Skin epidermis (tissue), 12 donors: Measurements from ENCODE around the gene NDUFC2.
"Not testable (repeated sequence)": the region's sequence is repeated elsewhere in the genome, so short reads cannot be mapped to it uniquely, and the experiment has no call there.

Experiments
- H3K27ac ChIP-seq, 21 experiments: fragments of 200-600 bp; sonication (generic) in 11 of 21; one replicate each; pipeline ENCODE4 v1.5.0; 2020; ENCODE audit warnings: mild to moderate bottlenecking in 3 of 21, inconsistent platforms in 2 of 21, moderate library complexity in 2 of 21
- H3K4me3 ChIP-seq, 7 experiments: fragments of 200-600 bp; sonication (generic) in 2 of 7; one replicate each; pipeline ENCODE4 v1.5.0; 2020; ENCODE audit warnings: inconsistent platforms in 2 of 7, mild to moderate bottlenecking in 2 of 7, moderate library complexity in 1 of 7

NDUFC2 gene

DNA sequence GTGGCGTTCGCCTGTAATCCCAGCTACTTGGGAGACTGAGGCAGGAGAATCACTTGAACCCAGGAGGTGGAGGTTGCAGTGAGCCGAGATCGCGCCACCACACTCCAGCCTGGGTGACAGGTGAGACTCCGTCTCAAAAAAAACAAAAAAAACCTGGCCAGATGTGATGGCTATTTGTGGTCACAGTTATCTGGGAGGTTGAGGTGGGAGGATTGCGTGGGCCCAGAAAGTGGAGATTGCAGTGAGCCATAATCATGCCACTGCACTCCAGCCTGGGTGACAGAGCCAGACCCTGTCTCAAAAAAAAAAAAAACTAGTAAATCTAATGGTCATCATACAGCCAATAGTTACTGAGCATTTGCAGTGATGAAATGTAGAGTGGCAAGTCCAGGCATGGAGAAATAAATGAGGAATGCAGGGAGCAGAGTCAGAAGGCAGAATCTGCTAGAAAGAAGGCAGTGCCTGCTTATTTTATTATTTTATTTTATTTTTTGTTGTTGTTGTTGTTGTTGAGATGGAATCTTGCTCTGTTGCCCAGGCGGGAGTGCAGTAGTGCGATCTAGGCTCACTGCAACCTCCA lies 19.8 kb downstream of the NDUFC2 start:
- not testable (repeated sequence) for H3K27ac ChIP-seq, H3K4me3 ChIP-seq

DNA sequence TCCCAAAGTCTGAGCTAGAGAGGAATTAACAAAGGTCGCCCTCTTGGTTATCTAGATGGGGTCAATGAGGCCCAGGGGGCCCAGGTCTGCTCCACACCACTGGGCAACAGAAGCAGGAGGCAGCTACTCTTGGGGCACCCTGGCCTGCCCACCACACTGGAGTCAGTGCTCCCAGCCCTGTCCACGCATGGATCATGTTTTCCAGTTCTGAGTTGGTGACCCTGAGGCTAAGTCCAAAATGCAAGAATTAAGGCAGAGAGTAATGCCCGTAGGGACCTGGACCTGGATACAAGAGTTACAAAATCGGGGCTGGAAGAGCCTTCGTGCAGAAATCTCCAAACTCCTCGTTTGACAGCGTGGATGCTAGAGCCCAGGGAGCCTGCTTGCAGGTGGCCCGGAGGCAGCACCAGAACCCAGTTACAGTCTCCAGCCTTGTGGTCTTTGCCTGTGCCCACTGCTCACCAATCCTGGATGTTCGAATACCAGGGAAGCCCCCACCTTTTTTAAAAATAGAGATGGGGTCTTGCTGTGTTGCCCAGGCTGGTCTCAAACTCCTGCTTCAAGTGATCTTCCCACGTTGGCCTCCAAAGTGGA lies 22.1 kb downstream of the NDUFC2 start:
- Histone ChIP-seq H3K4me3 (no peak overlapping the region), H3K27ac (no peak overlapping the region)

DNA sequence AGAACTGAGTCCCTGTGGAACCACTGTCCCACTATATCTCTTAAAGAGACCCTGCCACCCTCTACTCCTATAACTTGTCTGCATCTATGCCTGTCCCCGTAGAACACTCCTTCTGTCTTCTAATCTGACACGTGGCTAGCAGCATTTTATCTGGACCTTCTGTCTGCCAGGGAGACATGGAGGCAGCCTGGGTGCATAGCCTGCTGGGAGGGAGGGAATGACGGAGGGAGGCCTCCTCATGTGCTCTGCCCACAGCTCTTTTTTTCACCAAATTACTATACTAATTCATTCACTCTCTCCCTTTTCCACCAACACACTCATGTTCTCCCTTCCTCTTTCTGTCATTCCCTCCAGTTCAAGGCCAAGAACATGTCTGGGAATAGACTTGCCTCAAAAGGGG lies 23.6 kb downstream of the NDUFC2 start:
- H3K27ac ChIP-seq: no peak overlapping the region
- no peak overlapping the region for H3K4me3 ChIP-seq

DNA sequence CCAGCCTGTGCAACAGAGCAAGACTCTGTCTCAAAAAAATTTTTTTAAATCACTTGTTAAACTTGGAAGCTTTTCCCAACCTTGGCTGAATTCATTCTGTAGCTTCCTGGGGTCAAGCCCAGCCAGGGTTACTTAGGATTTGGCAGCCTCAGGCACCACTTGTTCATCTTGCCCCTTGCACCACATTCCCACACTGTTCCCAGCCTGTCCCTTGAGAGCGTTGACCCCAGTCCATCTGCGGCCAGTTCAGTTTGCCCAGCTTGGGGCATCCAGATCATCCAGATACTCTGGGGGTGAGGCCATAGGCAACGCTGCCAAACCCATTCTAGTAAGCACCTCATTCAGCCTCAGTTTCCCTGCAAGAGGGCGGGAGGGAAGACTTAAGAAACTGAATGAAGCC lies 24.7 kb downstream of the NDUFC2 start:
- Histone ChIP-seq H3K4me3 (no peak overlapping the region), H3K27ac (no peak overlapping the region)

DNA sequence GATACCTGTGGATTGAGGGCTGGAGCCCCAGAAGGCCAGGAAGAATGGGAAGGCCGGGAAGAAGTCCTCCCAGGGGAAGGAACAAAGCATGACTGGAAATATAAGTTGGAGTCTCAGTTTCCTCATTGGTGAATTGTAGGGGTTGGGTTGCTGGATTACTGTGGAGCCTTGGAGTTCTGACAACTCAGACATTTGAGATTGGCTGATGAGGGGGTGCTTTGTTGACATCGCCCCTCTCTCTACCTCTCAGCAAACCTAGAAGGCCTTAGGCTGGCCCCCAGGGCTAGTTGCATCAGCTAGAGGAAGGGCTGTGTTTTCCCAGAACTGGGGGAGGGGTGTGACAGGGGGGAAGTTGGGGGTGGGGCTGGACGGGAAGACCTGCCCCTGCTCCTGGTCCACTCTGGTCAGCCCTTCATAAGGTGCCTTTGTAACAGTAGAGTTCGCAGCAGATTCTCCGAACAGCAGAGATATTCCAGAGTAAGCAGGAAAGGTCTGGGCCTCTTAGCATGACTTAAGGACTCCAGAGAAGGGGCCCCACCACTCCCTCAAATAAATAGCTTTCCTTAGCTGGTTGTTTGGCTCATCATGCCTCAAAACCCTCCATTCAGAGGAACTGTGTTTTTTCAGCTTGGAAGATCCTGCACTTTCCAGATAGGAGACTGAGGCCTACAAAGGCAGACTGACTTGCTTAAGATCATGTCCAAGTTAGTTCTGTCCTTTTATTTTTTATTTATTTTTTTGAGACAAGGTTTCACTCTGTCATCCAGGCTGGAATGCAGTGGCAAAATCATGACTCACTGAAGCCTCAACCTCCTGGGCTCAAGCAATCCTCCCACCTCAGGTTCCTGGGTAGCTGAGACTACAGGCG lies 28.5 kb downstream of the NDUFC2 start:
- H3K27ac ChIP-seq: no peak overlapping the region
- no peak overlapping the region for H3K4me3 ChIP-seq

DNA sequence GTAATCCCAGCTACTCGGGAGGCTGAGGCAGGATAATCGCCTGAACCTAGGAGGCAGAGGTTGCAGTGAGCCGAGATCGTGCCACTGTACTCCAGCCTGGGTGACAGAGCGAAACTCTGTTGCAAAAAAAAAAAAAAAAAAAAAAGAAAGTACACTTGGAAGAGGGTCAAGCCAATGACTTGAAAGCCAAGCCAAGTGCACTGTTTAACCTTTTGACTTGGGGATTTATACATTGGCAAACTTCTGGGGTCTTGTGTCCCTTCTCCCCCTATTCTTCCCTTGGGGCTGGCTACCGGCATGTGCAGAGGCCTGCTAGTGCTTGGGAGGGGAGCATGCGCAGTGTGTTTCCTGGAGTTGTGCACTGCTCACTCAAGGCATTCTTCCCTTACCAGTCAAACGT lies 30.3 kb downstream of the NDUFC2 start:
- no peak overlapping the region for H3K27ac ChIP-seq
- H3K4me3 ChIP-seq: no peak overlapping the region

DNA sequence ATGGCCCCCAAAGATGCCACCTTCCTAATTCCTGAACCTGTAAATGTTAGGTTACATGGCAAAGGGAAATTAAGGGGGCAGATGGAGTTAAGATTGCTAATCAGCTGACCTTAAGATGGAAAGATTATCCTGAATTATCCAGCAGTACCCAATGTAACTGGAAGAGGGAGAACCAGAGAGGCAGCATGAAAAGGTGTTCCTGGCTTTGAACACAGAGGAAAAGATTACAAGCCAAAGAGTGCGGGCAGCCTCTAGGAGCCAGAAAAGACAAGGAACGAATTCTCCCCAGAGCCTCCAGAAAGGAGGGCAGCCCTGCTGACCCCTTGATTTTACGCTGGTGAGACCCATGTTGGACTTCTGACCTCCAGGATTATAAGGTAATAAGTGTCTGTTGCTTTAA lies 31.1 kb downstream of the NDUFC2 start:
- no peak overlapping the region for H3K4me3 ChIP-seq
- H3K27ac ChIP-seq: no peak overlapping the region

DNA sequence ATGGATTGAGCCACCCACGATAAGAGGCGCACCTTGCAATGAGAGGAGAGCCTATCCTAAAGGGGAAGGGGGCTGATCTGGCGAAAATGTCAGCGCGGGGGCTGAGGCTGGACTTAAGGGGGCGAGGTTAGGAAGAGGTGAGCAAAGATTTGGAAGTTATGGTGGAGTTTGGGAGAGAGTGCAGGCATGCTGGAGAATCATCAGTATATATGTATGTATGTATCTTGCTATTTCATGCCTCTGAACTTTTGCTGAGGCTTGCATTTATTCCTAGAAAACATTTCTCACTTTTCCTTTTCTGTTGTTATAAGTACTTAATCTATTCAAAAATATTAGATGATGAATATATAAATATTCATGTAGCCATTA lies 33.2 kb downstream of the NDUFC2 start:
- Histone ChIP-seq H3K27ac (peak overlapping the region in 1 of 21 experiments; percentile 21), H3K4me3 (peak overlapping the region in 4 of 7 experiments; percentile 19 to 44 (median 28))

DNA sequence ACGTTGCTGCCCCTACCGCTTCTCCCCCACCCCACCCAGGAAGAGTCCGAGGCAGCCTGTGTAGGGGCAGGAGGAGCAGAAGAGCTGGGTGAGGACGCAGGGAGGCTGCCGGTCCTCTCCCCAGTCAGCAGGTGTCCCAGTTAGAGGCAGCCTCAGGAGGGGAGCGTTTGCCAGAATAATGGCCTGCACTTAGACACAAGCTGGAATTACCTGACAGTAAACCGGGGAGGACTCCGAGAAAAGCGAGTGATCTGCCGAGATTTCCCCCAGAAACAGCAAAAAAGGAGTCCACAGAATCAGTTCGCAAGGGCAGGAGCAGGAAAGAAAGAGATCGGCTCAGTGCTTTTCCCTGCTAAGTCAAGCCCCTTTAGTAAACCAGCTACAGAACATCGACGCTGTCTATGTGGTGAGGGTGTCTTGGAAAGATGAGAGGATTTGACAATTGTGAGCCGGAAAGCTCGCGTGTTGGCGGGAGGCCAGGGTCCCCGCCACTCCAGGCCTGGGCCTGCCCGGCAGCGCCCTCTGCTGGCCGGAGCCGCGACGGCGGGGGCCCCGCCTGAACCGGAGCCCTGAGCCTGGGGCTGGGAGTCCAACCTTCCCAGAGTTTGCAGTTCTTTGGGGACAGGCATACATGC lies 33.7 kb downstream of the NDUFC2 start:
- Histone ChIP-seq H3K27ac (peak overlapping the region in 8 of 21 experiments; percentile 27 to 66 (median 56)), H3K4me3 (peak overlapping the region; percentile 19 to 44 (median 24))

DNA sequence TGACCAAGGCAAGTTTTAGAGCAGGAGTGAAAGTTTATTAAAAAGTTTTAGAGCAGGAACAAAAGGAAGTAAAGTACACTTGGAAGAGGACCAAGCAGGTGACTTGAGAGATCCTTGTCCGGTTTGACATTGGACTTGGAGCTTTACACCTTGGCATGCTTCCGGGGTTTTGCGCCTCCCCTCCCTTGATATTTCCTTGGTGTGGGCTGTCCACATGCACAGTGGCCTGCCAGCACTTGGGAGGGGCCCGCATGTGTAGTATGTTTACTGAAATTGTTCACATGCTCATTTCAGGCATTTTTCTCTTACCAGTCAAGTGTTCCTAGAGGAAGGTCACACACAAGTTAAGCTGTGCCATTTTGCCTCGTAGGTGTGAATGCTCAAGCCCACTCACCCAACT lies 35.0 kb downstream of the NDUFC2 start:
- no peak overlapping the region for H3K4me3 ChIP-seq
- no peak overlapping the region for H3K27ac ChIP-seq

DNA sequence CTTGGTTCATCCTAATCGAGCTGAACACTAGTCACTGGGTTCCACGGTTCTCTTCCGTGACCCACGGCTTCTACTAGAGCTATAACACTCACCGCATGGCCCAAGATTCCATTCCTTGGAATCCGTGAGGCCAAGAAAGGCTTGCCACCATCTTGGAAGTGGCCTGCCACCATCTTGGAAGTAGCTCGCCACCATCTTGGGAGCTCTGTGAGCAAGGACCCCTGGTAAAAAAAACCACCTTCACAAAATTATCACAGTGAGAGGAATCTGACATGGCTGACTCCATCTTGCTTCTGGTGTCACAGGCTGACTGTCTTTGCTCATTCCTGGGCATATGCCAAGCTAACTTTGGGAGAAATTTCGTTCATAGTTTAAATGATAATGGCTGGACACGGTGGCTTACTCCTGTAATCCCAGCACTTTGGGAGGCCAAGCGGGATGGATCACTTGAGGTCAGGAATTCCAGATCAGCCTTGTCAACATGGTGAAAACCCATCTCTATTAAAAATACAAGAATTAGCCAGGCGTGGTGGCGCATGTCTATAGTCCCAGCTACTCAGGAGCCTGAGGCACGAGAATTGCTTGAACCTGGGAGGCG lies 37.7 kb downstream of the NDUFC2 start:
- H3K4me3 ChIP-seq: no peak overlapping the region
- no peak overlapping the region for H3K27ac ChIP-seq

DNA sequence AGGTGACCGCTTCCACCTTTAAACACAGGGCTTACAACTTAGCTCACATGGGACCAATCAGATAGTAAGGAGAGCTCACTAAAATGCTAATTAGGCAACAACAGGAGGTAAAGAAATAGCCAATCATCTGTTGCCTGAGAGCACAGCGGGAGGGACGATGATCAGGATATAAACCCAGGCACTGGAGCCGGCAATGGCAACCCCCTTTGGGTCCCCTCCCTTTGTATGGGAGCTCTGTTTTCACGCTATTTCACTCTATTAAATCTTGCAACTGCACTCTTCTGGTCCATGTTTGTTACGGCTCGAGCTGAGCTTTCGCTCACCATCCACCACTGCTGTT lies 38.3 kb downstream of the NDUFC2 start:
- not testable (repeated sequence) for H3K27ac ChIP-seq, H3K4me3 ChIP-seq

DNA sequence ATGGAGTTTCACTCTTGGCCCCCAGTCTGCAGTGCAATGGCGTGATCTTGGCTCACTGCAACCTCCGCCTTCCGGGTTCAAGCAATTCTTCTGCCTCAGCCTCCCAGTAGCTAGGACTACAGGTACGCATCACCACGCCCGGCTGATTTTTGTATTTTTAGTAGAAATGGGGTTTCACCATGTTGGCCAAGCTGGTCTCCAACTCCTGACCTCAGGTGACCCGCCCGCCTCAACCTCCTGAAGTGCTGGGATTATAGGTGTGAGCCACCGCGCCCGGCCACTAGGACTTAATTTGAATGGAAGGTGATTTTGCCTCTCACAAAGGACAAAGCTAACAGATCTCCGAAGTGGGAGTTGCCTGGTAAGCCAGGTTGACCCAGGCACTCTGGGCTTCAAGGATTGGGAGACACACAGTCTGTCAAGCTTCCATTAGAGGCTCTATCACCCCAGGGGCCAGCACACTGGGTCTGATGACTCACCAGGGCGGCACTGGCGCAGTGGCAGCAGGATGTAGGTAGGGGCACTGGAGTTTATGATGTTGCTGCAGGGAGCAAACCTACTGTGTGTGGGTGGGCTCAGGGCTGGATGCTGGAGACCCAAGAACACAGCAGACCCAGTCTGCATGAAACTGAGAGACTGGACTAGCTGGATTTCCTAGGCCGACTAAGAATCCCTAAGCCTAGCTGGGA lies 38.8 kb downstream of the NDUFC2 start:
- Histone ChIP-seq H3K4me3 (peak overlapping the region in 1 of 7 experiments; percentile 22), H3K27ac (peak overlapping the region in 11 of 21 experiments; percentile 34 to 84 (median 75))

DNA sequence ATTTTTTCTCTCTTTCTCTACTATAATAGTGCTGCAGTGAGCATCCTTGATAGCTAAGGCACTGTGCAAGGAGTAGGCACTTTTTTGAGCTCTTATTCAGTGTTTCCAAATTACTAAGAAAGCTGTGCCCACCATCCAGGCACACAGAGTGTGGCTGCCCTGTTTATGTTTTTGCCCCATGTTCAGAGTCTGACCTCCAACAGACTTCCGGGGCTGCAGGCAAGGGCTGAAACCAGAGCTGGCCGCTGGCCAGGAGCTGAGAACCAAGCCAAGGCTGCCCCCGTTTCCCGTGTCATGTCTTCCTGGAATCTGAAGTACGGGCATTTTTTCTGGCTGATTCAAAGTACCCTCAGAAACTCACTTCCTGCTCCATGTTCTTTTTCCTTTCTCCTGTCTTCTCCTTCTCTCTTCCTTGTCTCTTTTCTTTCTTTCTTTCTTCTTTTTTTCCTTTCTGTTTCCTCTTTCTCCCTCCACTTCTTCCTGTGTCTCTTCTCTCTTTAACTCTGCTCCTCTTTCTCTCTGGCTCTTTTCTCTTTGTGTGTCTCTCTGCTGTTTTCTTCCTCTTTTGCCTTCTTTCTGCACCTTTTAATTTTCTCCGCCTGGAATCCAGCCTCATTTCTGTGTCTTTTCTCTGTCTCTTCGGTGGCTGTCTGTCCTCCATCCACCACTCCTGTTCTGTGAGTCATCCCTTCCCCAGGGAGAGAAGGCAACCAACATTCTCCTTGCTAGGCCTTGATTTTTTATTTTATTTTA lies 39.6 kb downstream of the NDUFC2 start:
- Histone ChIP-seq H3K4me3 (peak overlapping the region in 1 of 7 experiments; percentile 22), H3K27ac (peak overlapping the region in 19 of 21 experiments; percentile 26 to 84 (median 73))

DNA sequence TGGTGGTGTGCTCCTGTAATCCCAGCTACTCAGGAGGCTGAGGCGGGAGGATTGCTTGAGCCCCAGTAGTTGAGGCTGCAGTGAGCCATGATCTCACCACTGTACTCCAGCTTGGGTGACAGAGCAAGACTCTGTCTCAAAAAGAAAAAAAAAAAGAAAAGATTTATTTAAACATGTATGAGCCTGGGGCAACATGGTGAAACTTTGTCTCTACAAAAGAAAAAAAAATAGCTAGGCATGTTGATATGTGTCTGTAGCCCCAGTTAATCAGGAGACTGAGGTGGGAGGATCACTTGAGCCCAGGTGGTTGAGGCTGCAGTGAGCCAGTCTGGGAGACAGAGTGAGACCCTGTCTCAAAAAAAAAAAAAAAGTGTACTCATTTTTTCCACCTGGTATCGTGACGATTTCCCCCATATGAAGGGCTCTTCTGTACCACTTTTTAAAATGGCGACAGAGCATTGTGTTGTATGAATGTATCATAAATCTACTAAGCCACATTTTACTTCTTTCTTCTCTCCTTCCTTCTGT lies 40.2 kb downstream of the NDUFC2 start:
- H3K27ac ChIP-seq: peak overlapping the region in 15 of 21 experiments; percentile 26 to 84 (median 75)
- H3K4me3 ChIP-seq: peak overlapping the region in 1 of 7 experiments; percentile 22

DNA sequence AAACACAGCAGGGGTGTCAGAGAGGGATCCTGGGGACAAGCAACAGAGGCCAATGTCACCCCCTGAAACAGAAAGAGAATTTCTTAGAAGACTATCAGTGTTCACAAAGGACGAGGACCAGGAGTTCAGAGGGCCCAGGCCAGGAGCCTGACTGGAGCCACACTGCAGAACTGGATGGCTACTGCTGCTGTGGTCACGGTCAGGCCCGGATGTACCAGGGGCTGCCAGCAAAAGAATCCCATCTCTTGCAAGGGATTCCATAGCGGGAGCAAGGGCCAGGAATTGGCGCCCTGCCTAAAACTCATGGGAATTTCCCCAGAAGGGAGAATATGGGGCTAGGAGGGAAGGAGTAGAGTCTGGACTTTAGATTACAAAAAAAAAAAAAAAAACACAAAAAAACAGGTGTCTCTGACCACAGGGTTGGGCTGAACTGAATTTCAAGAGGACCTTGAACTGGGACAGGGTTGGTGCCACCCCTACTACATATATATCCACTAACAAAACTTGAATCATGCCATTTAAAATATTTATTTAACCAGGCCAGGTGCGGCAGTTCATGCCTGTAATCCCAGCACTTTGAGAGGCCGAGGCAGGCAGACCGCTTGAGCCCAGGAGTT lies 40.9 kb downstream of the NDUFC2 start:
- Histone ChIP-seq H3K4me3 (no peak overlapping the region), H3K27ac (no peak overlapping the region)

DNA sequence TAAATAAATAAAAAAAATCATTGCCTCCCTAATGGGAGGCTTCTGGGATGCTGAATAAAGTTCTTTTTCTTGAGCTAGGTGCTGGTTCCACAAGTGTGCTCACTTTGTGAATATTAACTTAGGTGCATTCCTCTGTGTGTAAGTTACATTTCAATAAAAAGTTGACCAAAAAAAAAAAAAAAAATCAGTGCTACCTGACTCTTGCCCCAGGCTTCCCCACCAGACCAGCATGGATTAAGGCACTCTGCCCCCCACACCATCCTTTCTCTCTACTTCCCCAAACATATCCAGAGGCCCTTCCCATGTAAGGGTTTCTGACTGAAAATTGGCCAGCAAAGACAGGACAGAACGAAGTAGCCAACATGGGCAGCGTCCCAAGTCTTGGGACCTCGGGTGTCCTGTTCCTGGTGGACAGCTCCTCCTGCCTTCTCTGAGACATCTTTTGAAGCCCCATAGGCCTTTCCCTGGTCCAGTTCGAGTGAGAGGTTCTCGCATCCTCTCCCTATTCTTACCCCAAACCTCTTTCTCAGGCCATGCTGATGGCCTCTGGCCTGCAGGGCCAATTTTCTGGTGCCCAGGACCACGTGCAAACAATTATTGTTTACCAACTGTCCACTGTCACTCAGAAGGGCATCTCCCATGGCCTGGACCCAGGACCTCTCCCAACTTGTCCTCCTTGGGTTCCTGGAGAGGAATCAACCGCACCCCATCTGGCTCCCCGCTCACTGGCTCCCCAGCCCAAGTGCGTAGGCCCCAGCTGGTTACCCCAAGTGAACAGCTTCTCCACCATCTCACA lies 41.6 kb downstream of the NDUFC2 start:
- no peak overlapping the region for H3K27ac ChIP-seq
- no peak overlapping the region for H3K4me3 ChIP-seq
